GM18526 (cell line): Measurements from ENCODE around the gene CDH24.

Experiments used
- POLR2A ChIP-seq: IDR thresholded peaks from 3 replicates; pipeline ENCODE4 v1.6.1; 2011; ENCODE audit not compliant: insufficient read length; ENCODE audit errors: extremely low read depth

Gene CDH24

DNA sequence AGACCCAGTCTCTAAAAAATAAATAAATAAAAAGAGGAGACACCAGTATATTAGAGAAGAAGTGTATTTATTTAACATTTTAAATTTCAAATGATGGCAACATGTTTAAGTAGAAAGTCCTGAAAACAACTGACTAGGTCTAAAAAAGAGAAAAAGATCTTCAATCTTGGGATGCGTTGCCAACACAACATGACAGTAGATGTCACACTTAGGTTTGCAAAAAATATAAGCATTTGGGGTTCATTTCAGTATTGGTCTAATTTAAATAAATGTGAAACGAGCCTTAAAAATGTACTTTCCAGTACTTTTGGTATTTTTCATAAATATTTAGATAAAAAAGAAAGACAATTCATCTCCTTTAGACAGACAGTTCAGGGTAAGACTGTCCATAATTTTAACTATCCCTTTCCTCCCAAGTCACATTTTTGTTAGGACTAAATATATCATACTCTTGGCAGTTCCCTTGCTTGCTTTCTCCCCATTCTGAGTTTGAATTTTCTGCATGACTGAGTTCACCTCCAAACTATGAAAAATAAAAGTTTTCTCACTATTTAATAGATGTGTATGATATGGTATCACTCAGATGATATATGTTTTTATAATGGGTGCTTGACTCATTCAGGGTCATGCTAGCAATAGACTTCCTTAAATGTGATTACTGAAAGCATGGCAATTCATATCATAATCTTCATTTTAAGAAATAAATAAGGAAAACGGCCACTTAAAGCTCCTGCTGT is 51.7 kb downstream of the CDH24 start:
- TF ChIP-seq POLR2A = no peak

- TF ChIP-seq POLR2A = no peak
Measured at GRCh38 chr14:23002592-23002991, 54.7 kb downstream of the CDH24 start.

GRCh38 chr14:23000860-23001259 is 56.5 kb downstream of the CDH24 start:
- TF ChIP-seq POLR2A = no peak

DNA sequence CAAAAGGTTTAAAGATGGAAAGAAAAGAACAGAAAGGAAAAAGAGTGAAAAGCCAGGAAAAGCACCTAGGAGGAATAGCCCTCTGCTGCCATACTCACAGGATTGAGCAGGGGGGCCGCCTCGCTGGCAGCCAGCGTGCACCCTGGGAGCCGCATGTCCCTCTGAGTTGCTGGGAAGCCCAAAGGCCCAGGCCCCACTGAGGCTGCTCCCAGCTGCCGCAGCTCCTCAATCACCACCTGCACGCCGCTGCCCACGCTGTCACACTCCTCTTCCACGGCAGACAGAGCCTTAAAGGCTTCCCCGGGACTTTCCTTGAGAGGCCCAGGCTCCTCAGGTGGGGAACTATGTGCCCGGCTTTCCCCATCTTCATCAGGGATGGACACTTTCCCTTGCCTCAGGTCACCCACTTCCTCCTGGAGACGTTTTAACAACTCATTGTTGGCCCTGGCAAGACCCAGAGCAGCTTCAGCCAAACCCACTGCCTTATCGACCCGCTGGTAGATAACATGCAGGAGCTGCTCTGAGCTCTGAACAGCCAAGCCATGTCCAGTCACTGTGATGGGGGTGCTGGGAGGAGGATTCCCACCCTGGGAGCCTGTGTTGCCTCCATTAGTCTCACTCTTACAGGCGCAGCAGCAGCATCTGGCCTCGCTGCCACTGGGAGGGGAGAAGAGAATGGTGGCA is 58.8 kb downstream of the CDH24 start:
- TF ChIP-seq POLR2A = no peak

DNA sequence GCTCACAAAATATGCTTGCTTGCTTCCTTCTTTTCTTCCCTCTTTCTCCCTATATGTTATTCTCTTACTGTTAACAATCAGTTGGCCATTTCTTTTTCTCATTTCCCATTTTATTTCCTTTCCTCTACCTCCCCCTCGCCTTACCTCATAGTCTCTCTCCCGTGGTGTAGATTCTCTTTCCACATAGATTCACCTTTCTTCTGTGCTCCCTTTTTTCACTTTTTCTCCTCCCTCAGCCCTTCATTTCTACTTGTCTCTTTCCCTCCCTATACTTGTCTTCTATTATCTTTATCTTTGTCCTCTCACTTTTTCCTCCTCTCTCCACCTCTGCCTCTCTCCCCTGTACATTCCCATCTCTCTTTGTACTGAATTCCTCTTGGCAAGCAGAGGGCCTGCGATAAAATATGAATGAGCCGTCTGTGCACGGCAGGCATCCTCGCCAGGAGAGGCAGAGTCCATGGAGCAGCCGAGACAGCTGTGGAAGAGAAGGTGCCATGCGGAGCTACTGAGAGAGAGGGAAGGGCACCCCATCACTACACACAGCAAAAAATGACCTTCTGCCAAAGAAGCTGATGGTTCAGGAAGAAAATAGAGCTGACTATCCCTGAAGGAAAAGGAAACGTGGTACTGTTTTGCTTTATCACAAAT is 59.5 kb downstream of the CDH24 start:
- no peak for TF ChIP-seq POLR2A
